H1 (cell line): Measurements from ENCODE around the gene MAGEB10.

Experiments used
- EZH2 ChIP-seq: fragments of 200-600 bp; sonication (generic); IDR thresholded peaks from 2 replicates; pipeline ENCODE4 v1.7.1; 2012; ENCODE audit warnings: low read depth, mild to moderate bottlenecking, moderate library complexity, low read length, inconsistent platforms; ENCODE audit not compliant: severe bottlenecking
- JUN ChIP-seq: IDR thresholded peaks from 2 replicates; pipeline ENCODE4 v1.6.1; 2011; ENCODE audit warnings: low read depth, mild to moderate bottlenecking, improper control_type of control experiment, low read length
- POLR2A ChIP-seq, 2 experiments: IDR thresholded peaks; 1 replicate in 1 of 2; 2 replicates in 1 of 2; pipeline ENCODE4 v1.6.1; 2011; ENCODE audit warnings: low read depth in 2 of 2, low read length in 2 of 2, mild to moderate bottlenecking in 2 of 2; ENCODE audit errors: control extremely low read depth in 1 of 2
- SUZ12 ChIP-seq: fragments of 200-600 bp; sonication (generic); IDR thresholded peaks from 2 replicates; pipeline ENCODE4 v1.6.1; 2012; ENCODE audit warnings: mild to moderate bottlenecking, inconsistent platforms, low read length, moderate library complexity, mixed read lengths
- TF ChIP-seq, protein P1 (sequence below), 3 experiments: IDR thresholded peaks; 1 replicate in 2 of 3; 2 replicates in 1 of 3; pipeline versions ENCODE4 v1.5.1 to v1.6.1; 2011; ENCODE audit warnings: low read length in 3 of 3, mild to moderate bottlenecking in 3 of 3, inconsistent platforms in 2 of 3, low read depth in 1 of 3, moderate library complexity in 1 of 3; ENCODE audit not compliant: insufficient read depth in 1 of 3; ENCODE audit errors: control extremely low read depth in 1 of 3

DNA sequence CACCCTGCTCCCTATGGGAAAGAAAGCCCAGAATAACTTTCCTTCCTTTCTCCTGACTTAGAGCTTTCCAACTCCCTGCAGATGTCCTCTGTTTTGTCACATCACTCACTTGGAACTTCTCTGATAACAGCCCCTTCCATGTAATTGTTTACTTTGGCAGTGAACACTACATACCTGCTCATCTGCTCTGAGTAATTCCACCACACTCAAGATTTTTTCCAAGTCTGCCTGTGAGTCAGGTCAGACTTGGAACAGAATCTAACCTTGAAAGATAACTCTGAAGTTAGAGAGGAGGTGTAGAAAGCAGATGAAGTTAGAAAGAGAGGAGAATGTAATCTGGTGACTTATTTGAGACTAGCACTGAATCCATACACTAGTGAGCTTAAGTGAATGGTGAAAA is 7.4 kb downstream of the MAGEB10 start:
- TF ChIP-seq, protein P1, sequence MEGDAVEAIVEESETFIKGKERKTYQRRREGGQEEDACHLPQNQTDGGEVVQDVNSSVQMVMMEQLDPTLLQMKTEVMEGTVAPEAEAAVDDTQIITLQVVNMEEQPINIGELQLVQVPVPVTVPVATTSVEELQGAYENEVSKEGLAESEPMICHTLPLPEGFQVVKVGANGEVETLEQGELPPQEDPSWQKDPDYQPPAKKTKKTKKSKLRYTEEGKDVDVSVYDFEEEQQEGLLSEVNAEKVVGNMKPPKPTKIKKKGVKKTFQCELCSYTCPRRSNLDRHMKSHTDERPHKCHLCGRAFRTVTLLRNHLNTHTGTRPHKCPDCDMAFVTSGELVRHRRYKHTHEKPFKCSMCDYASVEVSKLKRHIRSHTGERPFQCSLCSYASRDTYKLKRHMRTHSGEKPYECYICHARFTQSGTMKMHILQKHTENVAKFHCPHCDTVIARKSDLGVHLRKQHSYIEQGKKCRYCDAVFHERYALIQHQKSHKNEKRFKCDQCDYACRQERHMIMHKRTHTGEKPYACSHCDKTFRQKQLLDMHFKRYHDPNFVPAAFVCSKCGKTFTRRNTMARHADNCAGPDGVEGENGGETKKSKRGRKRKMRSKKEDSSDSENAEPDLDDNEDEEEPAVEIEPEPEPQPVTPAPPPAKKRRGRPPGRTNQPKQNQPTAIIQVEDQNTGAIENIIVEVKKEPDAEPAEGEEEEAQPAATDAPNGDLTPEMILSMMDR (IDR thresholded peaks at IDR 0.05; ENCODE audit: control extremely low read depth in 1 of 3, insufficient read depth in 1 of 3, low read depth in 1 of 3, low read length in 3 of 3) = no peak
- no peak for TF ChIP-seq SUZ12
- TF ChIP-seq EZH2 = no peak
- no peak for TF ChIP-seq POLR2A (IDR thresholded peaks at IDR 0.05; ENCODE audit: control extremely low read depth in 1 of 2, low read depth in 2 of 2, low read length in 2 of 2)
- no peak for TF ChIP-seq JUN
